Measurements from ENCODE around the gene FSHR.

DNA sequence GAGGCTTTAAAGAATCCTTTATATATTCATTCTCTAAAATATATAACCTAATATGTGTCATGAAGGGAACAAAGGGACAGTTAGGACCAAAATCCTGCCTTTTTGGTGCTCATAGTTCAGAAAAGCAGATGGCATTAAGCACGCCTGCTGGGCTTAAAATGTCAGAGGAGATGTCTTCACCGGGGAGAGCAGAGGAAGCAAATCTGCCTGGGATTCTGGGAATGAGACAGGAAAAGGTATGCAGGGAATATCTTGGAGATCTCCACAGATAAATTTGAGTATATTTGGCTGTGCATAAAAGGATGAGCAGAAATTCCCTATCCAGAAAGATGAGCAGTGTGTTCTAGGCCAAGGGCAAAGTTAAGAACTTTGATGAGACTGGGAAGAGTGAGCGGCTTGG, 45.5 kb downstream of the FSHR start:
- TF ChIP-seq SNAI2 (CRISPR knock-in tag; IDR thresholded peaks at IDR 0.05): no peak
- no peak for TF ChIP-seq TOX (CRISPR knock-in tag; IDR thresholded peaks at IDR 0.05; ENCODE audit: borderline replicate concordance)
- TF ChIP-seq ISL1 (CRISPR knock-in tag; IDR thresholded peaks at IDR 0.05): no peak
- TF ChIP-seq, protein P1, sequence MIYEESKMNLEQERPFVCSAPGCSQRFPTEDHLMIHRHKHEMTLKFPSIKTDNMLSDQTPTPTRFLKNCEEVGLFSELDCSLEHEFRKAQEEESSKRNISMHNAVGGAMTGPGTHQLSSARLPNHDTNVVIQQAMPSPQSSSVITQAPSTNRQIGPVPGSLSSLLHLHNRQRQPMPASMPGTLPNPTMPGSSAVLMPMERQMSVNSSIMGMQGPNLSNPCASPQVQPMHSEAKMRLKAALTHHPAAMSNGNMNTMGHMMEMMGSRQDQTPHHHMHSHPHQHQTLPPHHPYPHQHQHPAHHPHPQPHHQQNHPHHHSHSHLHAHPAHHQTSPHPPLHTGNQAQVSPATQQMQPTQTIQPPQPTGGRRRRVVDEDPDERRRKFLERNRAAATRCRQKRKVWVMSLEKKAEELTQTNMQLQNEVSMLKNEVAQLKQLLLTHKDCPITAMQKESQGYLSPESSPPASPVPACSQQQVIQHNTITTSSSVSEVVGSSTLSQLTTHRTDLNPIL (CRISPR knock-in tag; IDR thresholded peaks at IDR 0.05; ENCODE audit: low read depth): no peak
- no peak for TF ChIP-seq ARNTL (CRISPR knock-in tag; IDR thresholded peaks at IDR 0.05; ENCODE audit: borderline replicate concordance, low read depth)
- no peak for TF ChIP-seq GLIS3 (CRISPR knock-in tag; IDR thresholded peaks at IDR 0.05)
- TF ChIP-seq, protein P2, sequence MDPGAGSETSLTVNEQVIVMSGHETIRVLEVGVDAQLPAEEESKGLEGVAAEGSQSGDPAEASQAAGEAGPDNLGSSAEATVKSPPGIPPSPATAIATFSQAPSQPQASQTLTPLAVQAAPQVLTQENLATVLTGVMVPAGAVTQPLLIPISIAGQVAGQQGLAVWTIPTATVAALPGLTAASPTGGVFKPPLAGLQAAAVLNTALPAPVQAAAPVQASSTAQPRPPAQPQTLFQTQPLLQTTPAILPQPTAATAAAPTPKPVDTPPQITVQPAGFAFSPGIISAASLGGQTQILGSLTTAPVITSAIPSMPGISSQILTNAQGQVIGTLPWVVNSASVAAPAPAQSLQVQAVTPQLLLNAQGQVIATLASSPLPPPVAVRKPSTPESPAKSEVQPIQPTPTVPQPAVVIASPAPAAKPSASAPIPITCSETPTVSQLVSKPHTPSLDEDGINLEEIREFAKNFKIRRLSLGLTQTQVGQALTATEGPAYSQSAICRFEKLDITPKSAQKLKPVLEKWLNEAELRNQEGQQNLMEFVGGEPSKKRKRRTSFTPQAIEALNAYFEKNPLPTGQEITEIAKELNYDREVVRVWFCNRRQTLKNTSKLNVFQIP (CRISPR knock-in tag; IDR thresholded peaks at IDR 0.05; ENCODE audit: borderline replicate concordance, low read depth): no peak

All from SK-N-SH treated with all-trans-retinoic acid at 6 μM for 48 hours (cell line).